HCT116 (cell line): ENCODE results near the gene CDYL2. TPM values are rescaled to one million over a fixed set of nuclear protein-coding genes. Genes with fewer than 3 reads are reported as not detected.

Source experiments
- ATAC-seq: fragments of 200-7000 bp; cut with Tn5 transposase; 2 replicates; pipeline ENCODE4 v1.9.1; 2020; ENCODE audit warnings: mild to moderate bottlenecking, moderate library complexity
- BruUV-seq: library from RNA; stranded (reverse); fragments of 400-500 nt; replicated peaks from 2 replicates; lab custom pipeline; 2021; lab: Mats Ljungman, UMichigan
- CTCF ChIA-PET: fragments of 300-600 bp; sonication (Branson Sonifier 250); formaldehyde crosslinking; loops from one replicate; lab custom pipeline; 2021; ENCODE audit warnings: antibody characterized with exemption; lab: Charles Lee
- POLR2A ChIA-PET: fragments of 300-600, 350-600 bp; sonication (Branson Sonifier 250); formaldehyde crosslinking; loops from one replicate; lab custom pipeline; 2021; ENCODE audit warnings: antibody characterized with exemption; lab: Charles Lee
- RAD21 ChIA-PET, 2 experiments: fragments of 300-600 bp; sonication (Branson Sonifier 250); formaldehyde crosslinking; loops; one replicate each; lab custom pipeline; 2023; ENCODE audit warnings: low total read pairs in 2 of 2; ENCODE audit not compliant: uncharacterized antibody in 2 of 2, unreplicated experiment in 2 of 2, low non-redundant PET in 1 of 2; lab: Charles Lee
- DNase-seq: peaks from one replicate; pipeline ENCODE4 v3.0.0-alpha.2; 2010; ENCODE audit warnings: low read depth, low spot score
- H2AFZ ChIP-seq: fragments of 200-600 bp; shearing (Covaris generic), sonication (generic); 2 replicates; pipeline ENCODE4 v1.6.1; 2017; ENCODE audit warnings: low read depth, mixed run types, mixed read lengths, antibody characterized with exemption, low read length; ENCODE audit not compliant: poor library complexity, severe bottlenecking
- H3K27ac ChIP-seq: 2 replicates; pipeline ENCODE4 v1.5.1; 2012; ENCODE audit warnings: low read depth, low read length
- H3K27me3 ChIP-seq: fragments of 200-600 bp; sonication (generic); 2 replicates; pipeline ENCODE4 v1.6.1; 2016; ENCODE audit warnings: mixed run types, low read length, mixed read lengths; ENCODE audit not compliant: insufficient read depth
- H3K36me3 ChIP-seq, 2 experiments: fragments of 200-500 bp in 1 of 2; fragments of 200-600 bp in 1 of 2; sonication (Bioruptor generic) in 1 of 2; sonication (generic) in 1 of 2; 2 replicates each; pipeline versions ENCODE4 v1.5.1 to v1.6.1; 2014 to 2016; ENCODE audit warnings: low read length in 2 of 2, inconsistent platforms in 1 of 2, mixed read lengths in 1 of 2, mixed run types in 1 of 2; ENCODE audit not compliant: insufficient read depth in 2 of 2, control insufficient read depth in 1 of 2
- H3K4me1 ChIP-seq, 2 experiments: fragments of 200-600 bp in 1 of 2; sonication (generic) in 1 of 2; 2 replicates each; pipeline versions ENCODE4 v1.5.1 to v1.6.1; 2012 to 2017; ENCODE audit warnings: low read length in 2 of 2, inconsistent platforms in 1 of 2, mild to moderate bottlenecking in 1 of 2, mixed read lengths in 1 of 2, mixed run types in 1 of 2, moderate library complexity in 1 of 2; ENCODE audit not compliant: insufficient read depth in 2 of 2, control insufficient read depth in 1 of 2
- H3K4me2 ChIP-seq: fragments of 200-600 bp; sonication (generic); 2 replicates; pipeline ENCODE4 v1.6.1; 2017; ENCODE audit warnings: mixed run types, low read length, mixed read lengths
- H3K4me3 ChIP-seq, 2 experiments: fragments of 200-600 bp in 1 of 2; sonication (generic) in 1 of 2; replicated peaks in 1 of 2; 2 replicates each; pipeline ENCODE4 v1.5.1; 2011 to 2016; ENCODE audit warnings: low read length in 2 of 2, control low read depth in 1 of 2, low read depth in 1 of 2, mild to moderate bottlenecking in 1 of 2, mixed read lengths in 1 of 2, mixed run types in 1 of 2
- H3K79me2 ChIP-seq: fragments of 200-600 bp; sonication (generic); 2 replicates; pipeline ENCODE4 v1.6.1; 2017; ENCODE audit warnings: mild to moderate bottlenecking, mixed run types, low read length, moderate library complexity, mixed read lengths; ENCODE audit not compliant: insufficient read depth
- H3K9ac ChIP-seq: fragments of 200-600 bp; sonication (generic); 2 replicates; pipeline ENCODE4 v1.6.1; 2016; ENCODE audit warnings: low read length, mixed read lengths
- H3K9me2 ChIP-seq: fragments of 200-600 bp; sonication (generic), shearing (Covaris generic); 2 replicates; pipeline ENCODE4 v1.6.1; 2017; ENCODE audit warnings: mixed run types, mild to moderate bottlenecking, moderate library complexity; ENCODE audit not compliant: insufficient read depth
- H3K9me3 ChIP-seq, 2 experiments: fragments of 200-500 bp in 1 of 2; fragments of 200-600 bp in 1 of 2; sonication (Bioruptor generic) in 1 of 2; sonication (generic) in 1 of 2; 2 replicates each; pipeline ENCODE4 v1.6.1; 2014 to 2017; ENCODE audit warnings: low read length in 2 of 2, mixed read lengths in 2 of 2, inconsistent platforms in 1 of 2, low read depth in 1 of 2, mild to moderate bottlenecking in 1 of 2, mixed run types in 1 of 2, moderate library complexity in 1 of 2; ENCODE audit not compliant: control insufficient read depth in 1 of 2, insufficient read depth in 1 of 2
- H4K20me1 ChIP-seq: fragments of 200-600 bp; sonication (generic), shearing (Covaris generic); 2 replicates; pipeline ENCODE4 v1.6.1; 2017; ENCODE audit warnings: mixed run types, mild to moderate bottlenecking, moderate library complexity; ENCODE audit not compliant: insufficient read depth
- CBX3 ChIP-seq: IDR thresholded peaks from 2 replicates; pipeline ENCODE4 v1.6.1; 2012; ENCODE audit warnings: low read depth
- CEBPB ChIP-seq: IDR thresholded peaks from 2 replicates; pipeline ENCODE4 v1.6.1; 2012; ENCODE audit warnings: low read depth
- EZH2 ChIP-seq: fragments of 200-600 bp; sonication (generic); IDR thresholded peaks from 2 replicates; pipeline ENCODE4 v1.6.1; 2017; ENCODE audit warnings: antibody characterized with exemption, mixed run types
- FOSL1 ChIP-seq: IDR thresholded peaks from 2 replicates; pipeline ENCODE4 v1.6.1; 2012; ENCODE audit warnings: low read depth
- JUND ChIP-seq: IDR thresholded peaks from 2 replicates; pipeline ENCODE4 v1.6.1; 2012
- POLR2A ChIP-seq: IDR thresholded peaks from 2 replicates; pipeline ENCODE4 v1.7.0; 2011; ENCODE audit warnings: borderline replicate concordance; ENCODE audit not compliant: insufficient read depth, insufficient read length; ENCODE audit errors: extremely low read depth
- POLR2AphosphoS5 ChIP-seq: IDR thresholded peaks from 2 replicates; pipeline ENCODE4 v1.6.1; 2011; ENCODE audit warnings: mild to moderate bottlenecking, low read depth, low read length, moderate library complexity
- SP1 ChIP-seq: IDR thresholded peaks from 2 replicates; pipeline ENCODE4 v1.6.1; 2012; ENCODE audit warnings: low read depth
- YY1 ChIP-seq: IDR thresholded peaks from 2 replicates; pipeline ENCODE4 v1.6.1; 2011; ENCODE audit warnings: low read length, low read depth, moderate library complexity, mild to moderate bottlenecking; ENCODE audit not compliant: insufficient replicate concordance; ENCODE audit errors: extremely low read depth
- ZFX ChIP-seq: fragments of 450-650 bp; IDR thresholded peaks from 2 replicates; pipeline ENCODE4 v1.6.1; 2017
- intact Hi-C: fragments of 100-400 bp; cut with micrococcal nuclease; formaldehyde crosslinking; loops from 2 replicates; pipeline ENCODE4 v1.10.0; 2022
- total RNA-seq: library from RNA; stranded (reverse); gene quantifications from one replicate; pipeline ENCODE4 v1.2.1, GENCODE V29; 2021; ENCODE audit not compliant: unreplicated experiment
- TF ChIP-seq, protein P1 (sequence below): IDR thresholded peaks from 2 replicates; pipeline ENCODE4 v1.6.1; 2012
- TF ChIP-seq, protein P2 (sequence below): IDR thresholded peaks from 2 replicates; pipeline ENCODE4 v1.6.1; 2011; ENCODE audit warnings: mild to moderate bottlenecking, low read length, moderate library complexity; ENCODE audit not compliant: insufficient replicate concordance; ENCODE audit errors: extremely low read depth
- TF ChIP-seq, protein P3 (sequence below), 3 experiments: fragments of 200-600 bp in 1 of 3; sonication (generic) in 1 of 3; IDR thresholded peaks in 2 of 3; conservative IDR thresholded peaks in 1 of 3; 2 replicates each; pipeline ENCODE4 v1.5.1; 2012 to 2017; ENCODE audit warnings: low read depth in 2 of 3, low read length in 2 of 3, antibody characterized with exemption in 1 of 3, borderline replicate concordance in 1 of 3, control low read depth in 1 of 3, mild to moderate bottlenecking in 1 of 3, mixed read lengths in 1 of 3, mixed run types in 1 of 3, moderate library complexity in 1 of 3; ENCODE audit not compliant: insufficient read depth in 1 of 3

Gene CDYL2
- total RNA-seq, 1 experiment from 2014 or later, result 0.10 TPM

DNA sequence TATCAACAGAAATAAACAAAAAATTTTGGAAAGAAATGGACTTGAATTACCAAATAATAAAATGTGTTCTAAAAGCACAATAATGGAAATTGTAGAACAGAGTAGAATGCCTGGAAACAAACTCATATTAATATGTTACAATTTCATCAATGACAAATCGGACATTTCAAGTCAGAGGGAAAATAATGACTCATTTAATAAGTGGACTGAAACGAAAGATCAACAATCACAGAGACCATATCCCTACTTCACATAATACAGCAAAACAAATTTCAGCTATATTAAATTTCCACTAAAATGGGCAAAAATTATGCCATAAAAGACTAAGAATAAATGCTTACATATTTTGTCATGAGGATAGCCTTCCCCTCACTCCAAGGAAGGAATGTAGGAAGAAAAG is 25.7 kb downstream of the CDYL2 start:
- no TSS peak for BruUV-seq
- ChIA-PET RAD21 (no interaction called here), CTCF (no interaction called here), POLR2A (no interaction called here)
- H3K27me3 ChIP-seq, result no peaks in the 10 kb centered on the region
- no peak overlapping the region for H3K4me3 ChIP-seq
- H3K9ac ChIP-seq, result no peak overlapping the region
- H4K20me1 ChIP-seq, result no peaks in the 10 kb centered on the region; the same call in 1 of the 2 replicates
- DNase-seq (no peak), ATAC-seq (no peak)
- H3K4me1 ChIP-seq, result no peaks in the 10 kb centered on the region
- H3K36me3 ChIP-seq, result no peaks in the 10 kb centered on the region
- no peak overlapping the region for H3K27ac ChIP-seq
- intact Hi-C loops, result no loop called here
- no peak overlapping the region for H2AFZ ChIP-seq
- no peak overlapping the region for H3K4me2 ChIP-seq
- no peaks in the 10 kb centered on the region for H3K79me2 ChIP-seq
- TF ChIP-seq ZFX, result no peak
- TF ChIP-seq, protein P1, sequence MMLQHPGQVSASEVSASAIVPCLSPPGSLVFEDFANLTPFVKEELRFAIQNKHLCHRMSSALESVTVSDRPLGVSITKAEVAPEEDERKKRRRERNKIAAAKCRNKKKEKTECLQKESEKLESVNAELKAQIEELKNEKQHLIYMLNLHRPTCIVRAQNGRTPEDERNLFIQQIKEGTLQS, result no peak
- no peak for TF ChIP-seq YY1
- TF ChIP-seq, protein P2, sequence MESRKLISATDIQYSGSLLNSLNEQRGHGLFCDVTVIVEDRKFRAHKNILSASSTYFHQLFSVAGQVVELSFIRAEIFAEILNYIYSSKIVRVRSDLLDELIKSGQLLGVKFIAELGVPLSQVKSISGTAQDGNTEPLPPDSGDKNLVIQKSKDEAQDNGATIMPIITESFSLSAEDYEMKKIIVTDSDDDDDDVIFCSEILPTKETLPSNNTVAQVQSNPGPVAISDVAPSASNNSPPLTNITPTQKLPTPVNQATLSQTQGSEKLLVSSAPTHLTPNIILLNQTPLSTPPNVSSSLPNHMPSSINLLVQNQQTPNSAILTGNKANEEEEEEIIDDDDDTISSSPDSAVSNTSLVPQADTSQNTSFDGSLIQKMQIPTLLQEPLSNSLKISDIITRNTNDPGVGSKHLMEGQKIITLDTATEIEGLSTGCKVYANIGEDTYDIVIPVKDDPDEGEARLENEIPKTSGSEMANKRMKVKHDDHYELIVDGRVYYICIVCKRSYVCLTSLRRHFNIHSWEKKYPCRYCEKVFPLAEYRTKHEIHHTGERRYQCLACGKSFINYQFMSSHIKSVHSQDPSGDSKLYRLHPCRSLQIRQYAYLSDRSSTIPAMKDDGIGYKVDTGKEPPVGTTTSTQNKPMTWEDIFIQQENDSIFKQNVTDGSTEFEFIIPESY, result no peak
- TF ChIP-seq POLR2AphosphoS5, result no peak
- no peak for TF ChIP-seq SP1
- TF ChIP-seq, protein P3, sequence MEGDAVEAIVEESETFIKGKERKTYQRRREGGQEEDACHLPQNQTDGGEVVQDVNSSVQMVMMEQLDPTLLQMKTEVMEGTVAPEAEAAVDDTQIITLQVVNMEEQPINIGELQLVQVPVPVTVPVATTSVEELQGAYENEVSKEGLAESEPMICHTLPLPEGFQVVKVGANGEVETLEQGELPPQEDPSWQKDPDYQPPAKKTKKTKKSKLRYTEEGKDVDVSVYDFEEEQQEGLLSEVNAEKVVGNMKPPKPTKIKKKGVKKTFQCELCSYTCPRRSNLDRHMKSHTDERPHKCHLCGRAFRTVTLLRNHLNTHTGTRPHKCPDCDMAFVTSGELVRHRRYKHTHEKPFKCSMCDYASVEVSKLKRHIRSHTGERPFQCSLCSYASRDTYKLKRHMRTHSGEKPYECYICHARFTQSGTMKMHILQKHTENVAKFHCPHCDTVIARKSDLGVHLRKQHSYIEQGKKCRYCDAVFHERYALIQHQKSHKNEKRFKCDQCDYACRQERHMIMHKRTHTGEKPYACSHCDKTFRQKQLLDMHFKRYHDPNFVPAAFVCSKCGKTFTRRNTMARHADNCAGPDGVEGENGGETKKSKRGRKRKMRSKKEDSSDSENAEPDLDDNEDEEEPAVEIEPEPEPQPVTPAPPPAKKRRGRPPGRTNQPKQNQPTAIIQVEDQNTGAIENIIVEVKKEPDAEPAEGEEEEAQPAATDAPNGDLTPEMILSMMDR (IDR thresholded peaks at IDR 0.05 in 2 of 3, conservative IDR thresholded peaks at IDR 0.05 in 1 of 3; ENCODE audit: borderline replicate concordance in 1 of 3, insufficient read depth in 1 of 3, low read depth in 2 of 3, low read length in 2 of 3), result no peak
- no peak for TF ChIP-seq EZH2
- no peak for TF ChIP-seq CBX3
- TF ChIP-seq CEBPB, result no peak
- TF ChIP-seq JUND, result no peak
- TF ChIP-seq POLR2A, result no peak
- no peak for TF ChIP-seq FOSL1
- H3K9me2 ChIP-seq, result no peaks in the 10 kb centered on the region
- no peaks in the 10 kb centered on the region for H3K9me3 ChIP-seq
